Measurements from ENCODE around the gene FRMD4B.
"Not testable (repeated sequence)": the region's sequence is repeated elsewhere in the genome, so short reads cannot be mapped to it uniquely, and the experiment has no call there.

FRMD4B gene

DNA sequence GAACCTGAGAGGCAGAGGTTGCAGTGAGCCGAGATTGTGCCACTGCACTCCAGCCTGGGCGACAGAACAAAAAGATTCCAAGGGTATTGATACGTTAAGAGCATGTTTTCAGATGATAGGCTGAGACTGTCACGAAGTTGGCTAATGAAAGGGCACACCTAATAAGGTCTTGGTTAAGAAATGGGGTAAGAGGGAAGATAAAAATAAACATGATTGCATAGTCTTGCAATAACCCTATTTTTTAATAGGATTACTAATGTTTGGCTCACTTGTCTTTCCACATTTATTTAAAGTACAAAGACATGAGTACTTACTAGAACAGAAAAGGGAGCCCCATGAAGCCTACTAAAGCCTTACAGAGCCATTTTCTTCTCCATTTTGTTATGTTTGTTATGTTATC, 109.0 kb downstream of the FRMD4B start:
- no peak for TF ChIP-seq CTCF (IDR thresholded peaks at IDR 0.05; ENCODE audit: insufficient read depth, missing control alignments)
- FAIRE-seq (no peak), DNase-seq (ENCODE audit: insufficient read length, low spot score) (no peak)

DNA sequence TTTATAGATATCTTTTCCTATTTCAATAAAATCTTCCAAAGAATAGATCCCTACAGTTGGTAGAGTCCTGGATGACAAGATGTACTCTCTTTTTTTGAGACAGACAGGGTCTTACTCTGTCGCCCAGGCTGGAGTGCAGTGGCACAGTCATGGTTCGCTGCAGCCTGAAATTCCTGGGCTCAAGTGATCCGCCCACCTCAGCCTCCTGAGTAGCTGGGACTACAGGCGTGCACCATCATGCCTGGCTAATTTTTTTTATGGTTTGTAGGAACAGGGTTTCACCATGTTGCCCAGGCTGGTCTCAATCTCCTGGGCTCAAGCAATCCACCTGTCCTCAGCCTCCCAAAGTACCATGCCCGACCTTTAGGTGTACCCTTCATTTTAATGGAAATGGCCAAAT, 109.7 kb downstream of the FRMD4B start:
- not testable (repeated sequence) for DNase-seq (ENCODE audit: insufficient read length, low spot score); FAIRE-seq

GRCh38 chr3:69273896-69274295, 112.0 kb downstream of the FRMD4B start:
- DNase-seq (ENCODE audit: insufficient read length, low spot score) (no peak), FAIRE-seq (no peak)
- TF ChIP-seq CTCF (IDR thresholded peaks at IDR 0.05; ENCODE audit: insufficient read depth, missing control alignments), result no peak

DNA sequence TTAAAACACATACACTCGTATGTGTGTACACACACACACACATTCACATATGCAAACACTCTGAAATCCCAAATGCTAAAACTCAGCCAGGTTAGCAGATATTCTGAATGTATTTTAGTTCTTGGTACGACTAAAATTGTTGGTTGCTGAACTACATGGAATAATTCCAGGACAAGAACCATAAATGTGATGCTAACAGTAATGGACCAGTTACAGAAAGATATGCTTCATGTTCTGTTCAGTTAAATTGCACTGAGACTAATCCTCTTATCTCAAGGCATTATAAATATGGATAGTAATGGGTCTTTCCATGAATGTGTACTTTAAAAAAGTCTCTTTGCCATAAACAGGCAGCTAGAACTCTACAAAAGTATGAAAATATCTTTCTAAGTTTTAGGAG, 113.3 kb downstream of the FRMD4B start:
- no peak for TF ChIP-seq CTCF (IDR thresholded peaks at IDR 0.05; ENCODE audit: insufficient read depth, missing control alignments)
- DNase-seq (ENCODE audit: insufficient read length, low spot score) (no peak), FAIRE-seq (peak; percentile 46)

DNA sequence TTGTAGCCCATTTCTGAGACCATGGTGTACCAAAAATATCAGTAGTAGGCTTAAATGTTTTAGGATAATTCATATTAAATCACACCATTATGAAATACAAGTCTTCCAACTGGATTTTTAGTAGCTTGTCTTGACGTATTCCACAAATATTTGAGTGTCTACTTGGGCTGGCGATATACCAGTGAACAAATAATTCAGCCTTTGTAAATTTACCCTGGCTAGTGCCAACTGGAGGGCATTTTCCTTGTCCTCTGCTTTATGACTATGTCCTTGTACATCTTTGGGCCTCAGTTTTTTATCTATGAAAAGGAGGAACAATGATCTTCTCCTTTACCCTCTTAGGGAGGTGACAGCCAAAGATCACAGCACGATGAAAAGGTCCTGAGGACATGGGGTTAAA, 114.8 kb downstream of the FRMD4B start:
- DNase-seq (ENCODE audit: insufficient read length, low spot score), result no peak
- no peak for TF ChIP-seq CTCF (IDR thresholded peaks at IDR 0.05; ENCODE audit: insufficient read depth, missing control alignments)
- FAIRE-seq, result no peak

GRCh38 chr3:69266585-69266984, 119.3 kb downstream of the FRMD4B start:
- FAIRE-seq, result no peak
- no peak for DNase-seq (ENCODE audit: insufficient read length, low spot score)
- TF ChIP-seq CTCF (IDR thresholded peaks at IDR 0.05; ENCODE audit: insufficient read depth, missing control alignments), result no peak

DNA sequence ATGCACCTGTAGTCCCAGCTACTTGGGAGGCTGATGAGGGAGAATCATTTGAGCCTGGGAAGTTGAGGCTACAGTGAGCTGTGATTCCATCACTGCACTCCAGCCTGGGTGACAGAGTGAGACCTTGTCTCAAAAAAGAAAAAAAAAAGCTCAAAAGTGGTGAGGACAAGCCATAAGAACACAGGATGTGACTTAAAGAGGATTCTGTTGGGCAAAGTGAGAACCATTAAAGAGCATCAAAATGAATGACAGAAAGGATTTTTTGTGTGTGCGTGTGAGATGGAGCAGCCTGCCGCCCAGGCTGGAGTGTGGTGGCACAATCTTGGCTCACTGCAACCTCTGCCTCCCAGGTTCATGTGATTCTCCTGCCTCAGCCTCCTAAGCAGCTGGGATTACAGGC, 119.8 kb downstream of the FRMD4B start:
- FAIRE-seq, result not testable (repeated sequence)

DNA sequence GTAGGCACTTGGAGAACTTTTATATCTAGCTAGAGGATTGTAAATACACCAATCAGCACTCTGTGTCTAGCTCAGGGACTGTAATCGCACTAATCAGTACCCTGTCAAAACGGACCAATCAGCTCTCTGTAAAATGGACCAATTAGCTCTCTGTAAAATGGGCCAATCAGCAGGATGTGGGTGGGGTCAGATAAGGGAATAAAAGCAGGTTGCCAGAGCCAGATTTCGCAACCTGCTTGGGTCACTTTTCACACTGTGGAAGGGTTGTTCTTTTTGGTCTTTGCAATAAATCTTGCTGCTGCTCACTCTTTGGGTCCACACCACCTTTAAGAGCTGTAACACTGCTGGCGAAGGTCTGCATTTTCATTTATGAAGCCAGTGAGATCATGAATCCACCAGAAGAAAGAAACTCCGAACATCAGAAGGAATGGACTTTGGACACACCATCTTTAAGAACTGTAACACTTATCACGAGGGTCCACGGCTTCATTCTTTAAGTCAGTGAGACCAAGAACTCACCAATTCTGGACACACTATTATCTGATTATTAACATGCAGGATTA, 125.0 kb downstream of the FRMD4B start:
- DNase-seq (ENCODE audit: insufficient read length, low spot score); FAIRE-seq: not testable (repeated sequence)

More for the DNA sequence above, 119.8 kb downstream of the FRMD4B start:
- not testable (repeated sequence) for DNase-seq (ENCODE audit: insufficient read length, low spot score)

GRCh38 chr3:69260216-69260787, 125.6 kb downstream of the FRMD4B start:
- FAIRE-seq (no peak), DNase-seq (ENCODE audit: insufficient read length, low spot score) (no peak)
- TF ChIP-seq CTCF (IDR thresholded peaks at IDR 0.05; ENCODE audit: insufficient read depth, missing control alignments), result no peak

Data from D721Med (cell line).